Inferior parietal cortex (tissue), 1 donor: ENCODE data around the gene THEM4.
"Not testable (repeated sequence)": the region's sequence is repeated elsewhere in the genome, so short reads cannot be mapped to it uniquely, and the experiment has no call there.

Experiments used
- DNase-seq: peaks from one replicate; pipeline ENCODE4 v3.0.0-alpha.2; 2016; ENCODE audit errors: extremely low spot score

Gene THEM4

DNA sequence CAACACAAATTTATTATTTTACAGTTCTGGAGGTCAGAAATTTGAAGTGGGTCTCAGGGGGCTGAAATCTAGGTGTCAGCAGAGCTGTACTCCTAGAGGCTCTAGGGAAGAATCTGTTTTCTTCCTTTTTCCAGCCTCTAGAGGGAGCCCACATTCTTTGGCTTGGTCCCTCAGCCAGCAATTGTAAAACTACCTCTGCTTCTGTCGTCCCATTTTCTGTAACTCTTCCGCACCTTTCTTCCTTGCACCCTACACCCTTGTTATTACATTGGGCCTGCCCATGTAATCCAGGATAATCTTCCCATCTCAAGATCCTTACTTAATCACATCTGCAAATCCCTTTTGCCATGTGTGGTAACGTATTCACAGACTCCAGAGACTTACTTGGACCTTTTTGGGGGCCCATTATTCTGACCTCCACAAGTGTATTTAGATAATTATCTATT is 24.8 kb upstream of the THEM4 start:
- peak; percentile 68 for DNase-seq

DNA sequence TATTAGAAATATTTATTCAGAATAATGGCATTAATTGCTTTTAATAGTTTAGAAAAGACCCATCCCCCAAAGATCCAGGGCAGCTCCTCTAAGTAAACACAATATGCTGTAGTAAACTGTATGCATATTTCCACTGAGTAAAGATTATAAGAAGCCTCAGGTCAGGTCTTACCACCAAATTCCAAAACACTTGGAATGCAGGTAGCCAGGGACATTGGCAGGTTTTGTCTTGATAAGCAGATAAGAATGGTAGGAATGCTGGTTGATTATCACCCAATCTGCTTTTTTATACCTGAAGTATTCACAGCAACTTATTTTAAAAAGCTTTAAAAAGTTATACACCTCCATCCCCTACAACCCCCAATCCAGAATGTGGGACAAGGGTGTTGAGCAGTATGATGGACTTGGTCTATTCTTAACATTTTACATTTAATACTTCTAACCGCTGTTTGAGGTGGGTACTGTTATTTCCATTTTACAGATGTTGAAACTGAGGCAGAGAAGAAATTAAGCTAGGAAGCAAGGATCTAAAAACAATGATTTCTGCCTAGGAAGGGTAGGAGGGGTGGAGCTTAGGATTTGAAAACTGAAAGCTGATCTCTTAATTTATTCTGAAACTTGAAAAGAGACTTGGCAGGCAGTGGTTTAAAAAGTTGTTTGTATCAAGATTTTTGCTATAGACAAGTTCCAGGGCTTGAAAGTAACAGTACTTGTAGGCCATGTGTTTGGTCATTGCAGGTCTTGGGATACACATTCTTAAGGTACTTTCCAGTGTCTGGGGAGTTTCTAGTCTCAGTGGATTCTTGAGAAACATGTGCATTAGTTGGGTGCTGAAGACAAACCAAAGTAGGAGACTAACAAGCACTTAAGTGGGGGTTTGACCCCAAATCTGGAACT is 15.6 kb upstream of the THEM4 start:
- no peak for DNase-seq

DNA sequence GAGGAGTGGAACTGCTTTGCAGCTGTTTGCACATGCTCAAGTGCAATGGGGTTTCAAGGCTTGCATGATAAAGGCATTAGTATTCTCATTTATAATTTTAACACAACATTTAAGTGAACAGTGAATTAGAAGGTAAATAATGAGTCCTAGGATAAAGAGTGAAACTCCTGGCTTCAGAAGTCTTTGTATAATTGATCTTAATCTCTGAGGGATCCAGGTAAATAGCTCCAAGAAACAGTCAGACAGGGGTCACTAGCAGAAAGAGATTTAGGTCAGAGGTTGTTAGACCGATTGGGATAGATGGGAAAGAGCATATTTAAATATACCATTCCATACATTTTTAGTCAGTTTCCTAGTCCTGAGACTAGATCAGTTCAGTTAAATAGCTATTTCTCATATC is 14.1 kb upstream of the THEM4 start:
- no peak for DNase-seq

DNA sequence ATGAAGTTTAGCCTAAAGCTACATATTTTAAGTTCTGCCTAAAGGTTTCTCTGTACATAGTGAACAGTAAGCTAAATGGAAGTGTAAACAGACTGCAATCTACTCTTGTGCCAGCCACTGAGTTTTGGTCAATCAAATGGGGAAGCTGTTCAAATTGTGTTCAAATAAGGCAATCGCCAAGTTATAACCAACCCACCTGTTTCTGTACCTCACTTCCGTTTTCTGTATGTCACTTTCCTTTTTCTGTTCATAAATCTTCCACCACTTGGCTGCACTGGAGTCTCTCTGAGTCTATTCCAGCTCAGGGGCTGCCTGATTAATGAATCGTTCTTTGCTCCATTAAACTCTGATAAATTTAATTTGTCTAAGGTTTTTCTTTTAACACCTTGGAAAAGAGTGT is 10.8 kb upstream of the THEM4 start:
- DNase-seq: no peak

DNA sequence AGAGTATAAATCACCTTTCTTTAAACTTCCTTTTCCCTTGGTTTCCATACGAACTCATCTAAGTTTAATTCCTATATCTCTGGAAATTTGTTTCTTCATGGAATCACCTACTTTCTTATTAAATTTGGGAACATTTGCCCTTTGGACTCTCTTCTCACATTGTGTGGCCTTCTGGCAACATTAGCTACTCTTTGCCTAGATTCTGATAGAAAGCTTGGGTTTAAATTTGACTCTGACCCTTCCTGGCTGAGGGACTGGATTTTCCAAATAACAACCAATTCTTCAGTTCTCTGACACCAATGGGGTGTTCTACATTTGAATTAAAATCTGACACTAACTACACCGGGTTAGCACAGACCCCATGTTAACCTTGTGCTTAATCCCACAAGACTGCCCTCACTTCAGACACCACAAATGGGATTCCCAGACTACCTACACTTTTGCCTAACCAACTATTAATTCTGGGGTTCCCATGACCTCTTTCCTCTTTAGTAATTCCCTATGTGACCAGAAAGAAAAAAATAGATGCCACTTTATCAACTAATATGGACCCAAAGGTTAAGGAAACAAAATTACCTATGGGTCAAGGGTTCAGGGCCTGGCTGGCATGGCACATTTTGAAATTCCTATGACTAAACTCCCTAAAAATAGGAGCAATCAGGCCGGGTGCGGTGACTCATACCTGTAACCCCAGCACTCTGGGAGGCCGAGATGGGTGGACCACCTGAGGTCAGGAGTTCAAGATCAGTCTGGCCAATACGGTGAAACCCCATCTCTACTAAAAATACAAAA is 9.7 kb upstream of the THEM4 start:
- no peak for DNase-seq

DNA sequence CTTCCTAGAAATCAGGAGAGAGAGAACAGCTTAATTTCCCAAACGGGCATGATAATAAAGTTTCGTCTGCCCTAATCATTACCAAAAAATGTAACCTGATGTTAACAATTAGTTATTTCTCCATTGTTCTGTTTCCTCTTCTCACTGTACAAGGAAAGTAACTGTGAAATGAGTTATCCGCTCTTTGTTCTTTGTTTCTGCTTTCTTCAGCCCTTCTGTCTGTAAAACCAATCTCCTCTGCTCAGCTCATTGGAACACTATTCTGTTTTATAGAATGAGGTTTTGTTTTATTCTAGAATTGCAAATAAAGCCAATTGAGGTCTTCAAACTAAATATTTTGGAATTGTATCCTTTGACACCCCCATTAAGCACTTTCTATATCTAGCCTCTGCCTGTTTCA is 8.8 kb upstream of the THEM4 start:
- no peak for DNase-seq

DNA sequence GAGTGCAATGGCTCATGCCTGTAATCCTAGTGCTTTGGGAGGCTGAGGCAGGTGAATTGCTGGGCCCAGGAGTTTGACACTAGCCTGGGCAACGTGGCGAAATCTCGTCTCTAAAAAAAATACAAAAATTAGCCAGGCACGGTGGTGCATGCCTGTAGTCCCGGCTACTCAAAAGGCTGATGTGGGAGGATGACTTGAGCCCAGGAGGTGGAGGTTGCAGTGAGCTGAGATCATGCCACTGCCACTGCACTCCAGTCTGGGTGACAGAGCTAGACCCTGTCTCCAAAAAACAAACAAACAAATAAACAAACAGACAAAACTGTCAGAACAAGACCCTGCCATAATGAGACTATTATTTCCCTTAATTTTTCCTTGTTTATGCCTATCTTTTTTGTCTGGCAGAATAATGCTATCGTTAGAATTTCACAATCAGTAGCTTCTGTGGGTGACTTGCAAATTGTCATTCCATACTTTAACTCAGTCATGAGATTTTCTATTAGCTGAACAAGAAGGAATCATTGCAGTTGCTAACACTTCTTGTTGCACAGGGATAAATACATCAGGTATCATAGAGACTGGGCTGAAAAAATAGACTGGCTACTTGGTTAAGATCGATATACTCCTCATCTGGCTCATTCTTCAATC is 7.5 kb upstream of the THEM4 start:
- DNase-seq: no peak

DNA sequence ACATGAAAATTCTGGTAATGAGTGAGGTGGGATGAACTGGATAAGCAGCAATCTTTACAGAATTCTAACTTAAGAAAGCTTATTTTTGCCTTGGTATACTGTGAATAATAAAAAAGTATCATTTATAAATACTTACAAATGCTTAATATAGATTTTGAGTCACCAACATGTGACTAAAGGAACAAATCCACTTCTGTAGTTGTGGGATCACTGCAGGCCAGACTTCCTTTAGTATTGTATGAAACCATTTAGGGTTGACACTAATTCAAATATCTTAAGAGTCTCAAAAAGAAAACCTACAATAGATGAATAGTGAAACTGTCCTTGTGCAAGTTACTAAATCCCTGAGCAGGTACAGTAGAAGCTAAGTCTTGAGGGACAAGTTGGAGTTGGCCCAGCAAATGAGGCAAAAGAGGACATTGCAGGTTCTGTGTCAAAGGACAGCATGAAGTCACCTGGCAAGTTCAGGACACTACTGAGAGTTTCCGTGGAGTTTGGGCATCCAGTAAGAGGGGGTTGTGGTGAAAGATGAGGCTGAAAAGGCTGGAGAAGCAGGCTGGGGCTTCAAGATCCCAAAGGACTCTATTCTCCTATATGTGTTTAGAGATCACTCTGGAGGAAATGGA is 5.9 kb upstream of the THEM4 start:
- DNase-seq: no peak

DNA sequence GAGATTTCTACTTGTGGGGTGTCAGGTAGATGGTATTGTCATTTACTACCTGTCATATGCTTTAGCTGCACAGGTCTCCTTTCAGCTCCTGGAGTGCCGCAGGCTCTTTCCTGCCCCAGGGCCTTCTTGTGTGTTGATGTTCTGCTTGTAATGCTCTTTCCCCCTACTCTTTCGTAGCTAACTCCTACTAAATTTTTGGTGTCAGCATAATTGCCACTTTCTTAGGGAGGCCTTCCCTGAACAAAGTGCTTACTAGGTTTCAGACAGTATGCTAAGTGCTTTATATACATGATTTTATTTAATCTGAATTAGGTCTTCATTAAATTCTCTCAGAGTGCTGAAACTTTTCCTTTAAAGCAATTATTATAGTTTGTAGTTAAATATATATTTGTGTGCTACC is 4.8 kb upstream of the THEM4 start:
- DNase-seq: no peak

DNA sequence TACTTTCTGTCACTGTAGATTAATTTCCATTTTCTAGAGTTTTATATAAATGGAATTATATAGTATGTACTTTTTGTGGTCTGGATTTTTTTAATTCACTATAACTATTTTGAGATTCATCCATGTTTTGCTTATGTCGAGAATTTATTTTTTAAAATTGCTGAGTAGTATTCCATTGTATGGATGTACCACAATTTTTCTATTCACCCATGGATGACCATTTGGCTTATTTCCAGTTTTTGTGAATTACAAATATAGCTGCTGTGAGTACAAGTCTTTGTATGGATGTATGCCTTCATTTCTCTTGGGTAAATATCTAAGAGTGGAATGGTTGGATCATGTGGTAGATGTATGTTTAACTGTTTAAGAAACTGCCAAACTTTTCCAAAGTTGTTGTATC is 3.7 kb upstream of the THEM4 start:
- DNase-seq: no peak

DNA sequence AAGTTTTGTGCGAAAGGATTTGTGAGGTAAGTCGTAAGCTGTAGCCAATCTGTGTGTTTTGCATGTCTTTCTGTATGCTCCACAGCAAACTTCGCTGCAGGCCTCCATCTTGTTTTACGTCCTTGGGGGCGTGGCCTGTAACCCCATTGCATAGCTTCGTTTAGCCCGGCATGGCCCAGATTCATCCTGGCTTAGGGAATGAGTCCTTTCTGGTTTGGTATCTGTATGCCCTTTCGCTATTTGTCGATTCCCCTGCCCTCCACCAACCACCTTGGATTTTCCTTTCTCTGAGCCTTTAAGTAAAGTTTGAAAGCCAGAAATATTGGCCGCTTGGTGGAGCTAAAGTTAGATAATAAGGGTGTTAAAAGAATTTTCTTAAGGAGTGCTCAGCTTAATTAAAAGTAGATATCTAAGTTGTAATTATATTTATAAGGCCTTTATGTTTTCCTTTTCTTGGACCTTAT is 1.1 kb downstream of the THEM4 start:
- no peak for DNase-seq

DNA sequence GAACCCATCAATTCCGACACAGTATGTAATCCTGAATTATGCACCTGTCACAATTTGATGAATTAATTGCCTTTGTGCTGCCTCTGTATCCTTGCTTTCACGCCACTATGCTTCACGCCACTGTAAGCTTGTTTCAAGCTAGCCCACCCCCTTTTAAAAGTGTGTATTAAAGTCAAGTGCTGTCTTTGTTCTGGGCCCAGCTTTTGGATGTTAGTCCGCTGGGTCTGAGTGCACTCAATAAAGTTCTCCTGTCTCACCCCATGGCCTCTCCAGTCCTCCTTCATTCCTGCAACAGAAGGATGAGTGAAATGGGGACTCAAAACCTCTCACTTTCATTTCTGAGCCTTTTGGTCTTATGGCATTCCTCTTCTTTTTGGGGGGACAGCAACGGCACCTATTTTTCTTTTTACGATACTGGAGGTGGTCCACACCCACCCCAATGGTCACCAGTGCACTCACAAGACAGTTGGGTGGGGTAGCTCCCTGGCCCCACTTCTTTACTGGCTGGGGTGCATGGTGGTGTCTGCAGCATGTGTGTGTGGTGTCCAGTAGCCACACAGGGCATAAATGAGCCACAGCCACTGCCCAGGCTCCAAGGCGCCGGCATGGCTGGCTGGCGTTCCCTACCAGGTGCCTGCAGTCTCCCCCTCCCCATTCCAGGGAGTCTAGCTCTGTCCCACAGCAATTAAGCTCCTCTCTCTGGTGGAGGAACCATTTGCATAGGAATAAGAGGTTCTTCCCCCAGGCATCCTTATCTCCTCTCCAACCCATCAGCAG is 1.8 kb downstream of the THEM4 start:
- DNase-seq: no peak

DNA sequence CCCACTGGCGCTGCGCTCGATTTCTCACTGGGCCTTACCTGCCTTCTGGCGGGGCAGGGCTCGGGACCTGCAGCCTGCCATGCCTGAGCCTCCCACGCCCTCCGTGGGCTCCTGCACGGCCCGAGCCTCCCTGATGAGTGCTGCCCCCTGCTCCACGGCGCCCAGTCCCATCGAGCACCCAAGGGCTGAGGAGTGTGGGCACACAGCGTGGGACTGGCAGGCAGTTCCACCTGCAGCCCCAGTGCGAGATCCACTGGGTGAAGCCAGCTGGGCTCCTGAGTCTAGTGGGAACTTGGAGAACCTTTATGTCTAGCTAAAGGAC is 3.0 kb downstream of the THEM4 start:
- DNase-seq: not testable (repeated sequence)

DNA sequence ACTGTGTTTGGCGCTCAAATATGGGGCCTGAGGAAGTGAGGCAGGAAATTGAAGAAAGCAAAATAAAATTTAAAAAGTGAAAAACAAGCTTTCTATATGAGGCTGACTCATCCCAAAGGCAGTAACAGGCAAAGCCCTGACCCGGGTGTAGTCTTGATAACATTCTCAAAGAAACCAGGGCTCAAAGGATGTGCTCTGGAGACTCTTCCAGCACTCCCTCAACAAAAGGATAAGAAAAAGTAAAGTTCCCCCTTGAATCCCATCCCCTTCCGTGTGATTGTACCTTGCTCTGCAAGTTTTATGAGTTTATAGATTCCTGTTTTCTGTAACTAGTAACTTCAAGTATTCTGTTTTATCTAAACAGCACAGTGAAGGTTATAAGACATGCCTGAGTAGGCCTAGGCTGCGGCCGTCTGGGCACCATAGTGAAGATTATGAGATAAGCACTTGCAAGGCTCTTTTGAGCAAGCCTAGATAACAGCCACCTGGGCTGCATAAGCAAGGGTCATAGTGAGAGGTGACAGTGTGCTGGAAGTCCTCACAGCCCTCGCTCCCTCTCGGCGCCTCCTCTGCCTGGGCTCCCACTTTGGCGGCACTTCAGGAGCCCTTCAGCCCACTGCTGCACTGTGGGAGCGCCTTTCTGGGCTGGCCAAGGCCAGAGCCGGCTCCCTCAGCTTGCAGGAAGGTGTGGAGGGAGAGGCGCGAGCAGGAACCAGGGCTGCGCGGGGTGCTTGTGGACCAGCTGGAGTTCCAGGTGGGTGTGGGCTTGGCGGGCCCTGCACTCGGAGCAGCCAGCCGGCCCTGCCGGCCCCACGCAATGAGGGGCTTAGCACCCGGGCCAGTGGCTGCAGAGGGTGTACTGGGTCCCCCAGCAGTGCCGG is 3.6 kb downstream of the THEM4 start:
- DNase-seq: not testable (repeated sequence)

DNA sequence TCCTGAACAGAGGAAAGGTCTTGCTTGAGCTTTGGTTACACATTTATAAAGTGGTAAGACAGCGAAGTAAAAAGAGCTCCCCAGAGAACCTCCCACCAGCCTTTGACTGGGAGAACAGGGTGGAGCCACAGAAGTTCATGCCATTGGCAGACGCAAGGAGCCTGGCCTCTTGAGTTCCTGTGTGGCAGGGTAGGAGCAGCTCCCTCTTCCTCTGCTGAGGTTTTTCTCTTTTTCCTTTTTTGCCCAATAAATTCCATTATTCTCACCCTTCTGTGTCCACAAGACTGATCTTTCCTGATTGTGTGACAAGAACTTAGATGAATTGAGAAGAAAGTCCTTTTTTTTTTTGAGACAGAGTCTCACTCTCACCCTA is 4.3 kb downstream of the THEM4 start:
- no peak for DNase-seq

DNA sequence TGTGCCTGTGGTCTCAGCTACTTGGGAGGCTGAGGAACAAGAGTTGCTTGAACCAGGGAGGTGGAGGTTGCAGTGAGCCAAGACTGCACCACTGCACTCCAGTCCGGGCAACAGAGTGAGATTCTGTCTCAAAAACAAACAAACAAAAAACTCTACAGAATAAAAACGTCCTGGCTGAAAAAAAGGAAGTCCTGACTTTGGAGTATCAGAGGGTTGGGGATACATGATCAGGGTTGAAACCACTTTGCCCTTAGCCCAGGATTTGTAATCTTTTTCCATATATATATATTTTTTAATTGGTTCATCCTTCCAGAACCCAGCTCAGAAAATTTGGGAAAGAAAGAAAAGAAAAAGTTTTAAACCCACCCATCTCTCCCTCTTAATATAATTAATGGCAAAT is 6.5 kb downstream of the THEM4 start:
- no peak for DNase-seq

DNA sequence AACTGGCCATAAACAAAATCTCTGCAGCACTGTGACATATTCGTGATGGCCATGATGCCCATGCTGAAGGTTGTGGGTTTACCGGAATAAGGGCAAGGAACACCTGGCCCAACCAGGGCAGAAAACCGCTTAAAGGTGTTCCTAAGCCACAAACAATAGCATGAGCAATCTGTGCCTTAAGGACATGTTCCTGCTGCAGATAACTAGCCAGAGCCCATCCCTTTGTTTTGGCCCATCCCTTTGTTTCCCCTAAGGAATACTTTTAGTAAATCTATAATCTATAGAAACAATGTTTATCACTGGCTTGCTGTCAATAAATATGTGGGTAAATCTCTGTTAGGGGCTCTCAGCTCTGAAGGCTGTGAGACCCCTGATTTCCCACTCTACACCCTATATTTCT is 8.5 kb downstream of the THEM4 start:
- not testable (repeated sequence) for DNase-seq

DNA sequence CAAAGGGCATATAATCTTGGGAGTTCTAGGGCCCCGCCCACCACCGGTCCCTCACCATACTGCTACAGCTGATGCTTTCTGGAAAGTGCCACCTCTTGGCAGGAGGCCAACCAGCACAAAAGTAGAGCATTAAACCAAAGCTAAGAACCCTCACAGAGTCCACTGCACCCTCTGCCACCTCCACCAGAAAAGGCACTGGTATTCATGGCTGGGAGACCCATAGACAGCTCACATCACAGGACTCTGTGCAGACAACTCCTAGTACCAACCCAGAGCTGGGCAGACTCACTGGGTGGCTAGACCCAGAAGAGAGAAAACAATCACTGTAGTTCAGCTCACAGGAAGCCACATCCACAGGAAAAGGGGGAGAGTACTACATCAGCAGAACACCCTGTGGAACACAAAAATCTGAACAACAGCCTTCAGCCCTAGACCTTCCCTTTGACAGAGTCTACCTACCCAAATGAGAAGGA is 10.8 kb downstream of the THEM4 start:
- no peak for DNase-seq

DNA sequence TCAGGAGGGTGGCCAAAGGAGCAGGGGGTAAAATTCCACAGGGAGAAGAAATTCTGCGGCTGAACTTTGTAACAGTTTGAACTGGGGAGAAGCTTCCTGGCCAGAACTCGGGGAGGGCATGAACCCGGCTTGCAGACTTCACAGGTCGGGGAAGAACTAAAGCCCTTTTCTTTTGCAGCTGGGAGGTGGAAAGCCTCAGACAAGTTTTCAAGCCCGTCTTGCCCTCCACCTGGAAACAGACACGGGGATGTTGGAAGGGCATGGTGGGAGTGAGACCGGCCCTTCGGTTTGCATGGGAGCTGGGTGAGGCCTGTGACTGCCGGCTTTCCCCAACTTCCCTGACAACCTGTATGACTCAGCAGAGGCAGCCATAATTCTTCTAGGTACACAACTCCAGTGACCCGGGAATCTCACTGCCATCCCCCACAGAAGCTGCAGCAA is 11.3 kb downstream of the THEM4 start:
- DNase-seq: no peak
